ENCODE measurements around the gene ATP4B. TPM values are rescaled to one million over a fixed set of nuclear protein-coding genes. Genes with fewer than 3 reads are reported as not detected.

The ATP4B gene
- total RNA-seq, 2 experiments from 2014 or later, result not detected

DNA sequence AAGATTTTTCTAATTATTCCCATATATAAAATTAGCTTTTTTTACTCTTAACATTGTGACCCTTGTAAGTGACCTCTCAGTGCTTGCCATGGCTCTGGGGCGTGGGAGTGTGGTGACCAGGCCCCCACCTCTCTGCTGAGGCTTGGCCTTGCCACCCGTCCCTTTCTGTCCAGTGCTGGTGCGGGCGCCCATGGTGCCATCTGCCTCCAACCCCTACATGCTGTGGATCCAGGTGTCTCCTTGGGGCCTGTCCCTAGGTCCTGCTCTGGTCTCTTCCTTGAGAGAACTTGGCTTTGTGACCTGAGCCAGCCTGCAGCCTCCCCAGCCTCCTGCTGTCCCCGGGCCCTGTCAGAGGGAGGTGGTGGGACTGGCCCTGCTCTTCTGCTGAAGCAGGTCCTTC lies 46.0 kb downstream of the ATP4B start:
- ChIA-PET CTCF (no interaction called here), POLR2A (no interaction called here)

DNA sequence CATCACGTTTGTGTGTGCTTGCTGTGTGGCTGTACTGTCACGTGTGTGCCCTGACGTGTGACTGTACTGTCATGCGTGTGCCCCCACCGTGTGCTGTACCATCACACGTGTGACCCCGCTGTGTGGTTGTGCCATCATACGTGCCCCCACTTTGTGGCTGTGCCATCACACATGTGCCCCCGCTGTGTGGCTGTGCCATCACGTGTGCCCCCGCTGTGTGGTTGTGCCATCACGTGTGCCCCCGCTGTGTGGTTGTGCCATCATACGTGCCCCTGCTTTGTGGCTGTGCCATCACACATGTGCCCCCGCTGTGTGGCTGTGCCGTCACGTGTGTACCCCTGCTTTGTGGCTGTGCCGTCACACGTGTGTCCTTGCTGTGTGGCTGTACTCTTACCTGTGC lies 47.7 kb downstream of the ATP4B start:
- ChIA-PET POLR2A (no interaction called here), CTCF (no interaction called here)

- ChIA-PET POLR2A (no interaction called here), CTCF (no interaction called here)
Measured at GRCh38 chr13:113609616-113610015, 48.4 kb downstream of the ATP4B start.

DNA sequence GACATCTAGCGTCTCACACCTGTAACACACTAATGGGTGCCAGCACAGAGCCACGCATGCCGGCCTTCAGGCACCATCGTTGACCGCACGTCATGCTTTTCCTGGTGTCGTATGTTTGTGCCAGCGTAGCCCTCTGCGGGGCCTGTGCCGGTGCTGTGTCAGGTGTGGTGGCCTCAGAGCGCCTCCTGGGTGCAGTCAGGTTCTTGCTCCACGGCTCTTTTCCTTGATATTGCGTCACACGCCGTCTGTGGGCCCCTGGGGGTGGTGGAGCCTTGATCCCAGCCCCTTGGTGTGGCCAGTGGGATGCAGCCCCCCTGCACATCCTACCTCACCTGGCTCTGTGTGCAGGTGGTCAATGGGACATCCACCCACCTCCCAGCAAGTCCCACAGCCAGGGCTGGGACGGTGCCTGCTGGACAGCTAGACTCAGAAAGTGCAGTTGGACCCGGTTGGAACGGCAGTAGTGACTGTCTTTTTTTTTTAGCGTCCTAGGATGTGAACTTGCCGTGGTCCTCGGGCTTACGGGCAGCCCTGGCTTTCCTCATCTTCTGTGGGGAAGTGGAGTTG lies 48.9 kb downstream of the ATP4B start:
- POLR2A ChIA-PET, result no interaction called here

DNA sequence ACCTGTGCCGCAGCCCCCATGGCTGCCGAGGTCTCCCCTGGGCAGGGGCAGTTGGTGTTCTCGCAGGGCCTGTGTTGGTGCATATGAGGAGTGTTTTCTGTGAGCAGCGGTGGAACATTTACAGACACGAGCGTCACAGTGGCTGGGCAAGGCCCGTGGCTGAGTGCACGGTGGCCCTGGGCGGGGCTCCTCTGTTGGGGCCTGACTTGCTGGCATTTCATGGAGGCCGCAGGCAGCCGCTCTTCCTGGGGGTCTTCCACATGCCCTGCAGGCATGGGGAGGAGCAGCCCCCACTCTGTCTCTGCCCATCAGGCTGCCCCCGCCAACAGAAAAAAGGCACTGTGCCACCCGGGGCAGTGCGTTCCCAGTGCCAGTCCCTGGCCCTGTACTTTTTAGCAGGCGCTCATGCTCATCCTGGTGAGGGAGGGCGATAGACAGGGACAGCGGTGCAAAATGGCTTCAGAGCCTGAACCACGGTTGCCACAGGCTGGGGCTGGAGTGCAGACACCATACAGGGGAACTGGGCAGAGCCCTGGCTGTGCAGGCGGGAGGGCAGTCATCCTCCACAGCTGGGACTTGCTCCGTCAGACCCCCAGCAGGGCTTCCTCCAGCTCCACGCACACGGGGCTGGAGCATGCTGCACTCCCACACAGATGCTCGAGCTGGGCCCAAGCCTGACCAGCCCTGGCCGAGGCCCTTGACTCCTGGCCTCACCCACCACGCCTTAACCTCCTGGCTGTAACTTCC lies 49.9 kb downstream of the ATP4B start:
- ChIA-PET CTCF (no interaction called here), POLR2A (no interaction called here)

More for the DNA sequence above, 48.9 kb downstream of the ATP4B start:
- CTCF ChIA-PET, result no interaction called here

DNA sequence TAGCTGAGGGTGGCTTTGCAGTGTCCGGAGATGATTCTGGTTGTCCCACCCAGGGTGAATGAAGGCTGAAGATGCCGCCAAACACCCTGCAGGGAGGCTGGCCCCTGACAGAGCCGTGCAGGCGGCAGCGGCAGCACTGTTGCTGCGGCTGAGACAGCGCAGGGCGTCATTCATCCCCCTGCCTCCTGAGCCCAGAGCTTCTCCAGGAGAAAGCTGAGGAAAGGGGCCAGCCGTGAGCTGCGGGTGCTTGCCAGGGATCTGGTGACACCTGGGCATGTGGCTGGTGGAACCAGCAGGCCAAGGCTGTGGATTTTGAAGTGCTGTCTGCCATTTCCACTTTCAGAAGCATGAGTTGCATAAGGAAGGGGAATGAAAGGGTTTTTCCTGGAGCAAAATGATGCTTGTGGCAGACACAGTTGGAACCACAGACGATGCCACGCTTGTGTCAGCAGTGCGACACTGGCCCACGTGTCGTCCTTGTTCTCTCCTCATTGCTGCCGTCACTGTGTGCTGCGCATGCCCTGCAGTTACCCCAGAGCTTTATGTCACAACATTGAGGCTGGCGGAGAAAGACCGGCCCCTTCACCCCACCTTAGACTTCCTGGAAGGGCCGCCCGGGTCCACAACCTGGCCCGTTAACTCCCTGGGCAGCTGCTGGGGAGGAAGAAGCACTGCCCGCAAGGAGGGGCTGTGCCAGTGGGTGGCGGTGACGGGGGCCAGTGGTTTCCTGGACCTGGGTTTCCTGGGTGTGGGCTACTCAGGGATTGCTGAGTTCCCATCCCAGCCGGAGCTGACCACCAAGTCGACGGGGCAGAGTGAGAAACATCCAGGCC lies 50.7 kb downstream of the ATP4B start:
- ChIA-PET CTCF (no interaction called here), POLR2A (no interaction called here)

GRCh38 chr13:113605866-113606438 lies 52.0 kb downstream of the ATP4B start:
- ChIA-PET CTCF (no interaction called here), POLR2A (no interaction called here)

DNA sequence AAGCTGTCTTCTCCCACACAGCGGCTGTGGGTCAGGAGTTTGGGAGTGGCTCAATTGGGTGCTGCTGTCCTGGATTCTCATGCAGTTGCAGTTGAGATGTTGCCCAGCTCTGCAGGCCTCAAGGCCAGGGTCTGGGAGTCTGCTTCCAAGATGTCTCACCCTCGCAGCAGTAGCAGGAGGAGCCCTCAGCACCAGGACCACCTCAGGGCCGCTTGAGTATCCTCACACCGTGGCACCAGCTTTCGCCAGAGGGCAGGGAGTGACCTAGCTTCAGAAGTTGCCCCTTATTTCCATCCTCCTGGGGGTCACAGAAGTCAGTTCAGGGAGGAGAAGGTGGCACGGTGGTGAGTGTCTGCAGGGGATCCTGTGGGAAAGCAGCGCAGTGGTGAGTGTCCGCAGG lies 52.5 kb downstream of the ATP4B start:
- POLR2A ChIA-PET, result no interaction called here
- CTCF ChIA-PET, result no interaction called here

- CTCF ChIA-PET, result no interaction called here
- POLR2A ChIA-PET, result interaction anchor here (0.7 kb wide), 1 partner anchor 733 kb away, joined by 6 read pairs; no protein-coding TSS in a partner anchor
Measured at GRCh38 chr13:113604186-113604585, 53.8 kb downstream of the ATP4B start.

DNA sequence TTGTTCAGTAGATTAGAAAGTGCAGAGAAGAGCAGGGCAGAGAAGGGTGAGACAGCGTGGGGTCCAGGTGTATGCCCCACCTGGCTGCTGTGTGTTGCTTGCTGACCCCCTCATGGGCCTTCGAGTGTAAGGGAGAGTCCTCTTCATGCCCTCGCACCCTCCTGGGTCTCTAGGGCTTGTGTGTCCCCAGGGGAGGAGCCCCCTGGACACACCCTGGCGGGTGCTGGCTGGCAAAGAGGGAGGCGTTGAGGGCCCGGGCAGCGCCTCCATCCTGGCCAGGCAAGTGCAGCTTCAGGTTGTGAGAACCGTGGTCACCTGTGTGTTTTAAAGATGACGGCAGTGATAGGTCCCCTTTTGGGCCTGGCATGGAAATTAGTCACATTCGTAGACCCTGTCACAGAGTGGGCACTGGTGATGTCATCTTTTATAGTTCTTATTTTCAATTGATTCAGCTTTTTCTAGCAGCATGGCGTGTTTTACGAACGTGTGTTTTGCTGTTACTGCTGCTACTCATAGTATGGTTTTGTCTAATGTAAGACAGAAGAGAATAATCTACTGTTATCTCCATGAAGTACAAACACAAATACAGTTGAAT lies 54.8 kb downstream of the ATP4B start:
- ChIA-PET CTCF (no interaction called here), POLR2A (interaction anchor here (0.7 kb wide), 1 partner anchor 734 kb away, joined by 6 read pairs; no protein-coding TSS in a partner anchor)

DNA sequence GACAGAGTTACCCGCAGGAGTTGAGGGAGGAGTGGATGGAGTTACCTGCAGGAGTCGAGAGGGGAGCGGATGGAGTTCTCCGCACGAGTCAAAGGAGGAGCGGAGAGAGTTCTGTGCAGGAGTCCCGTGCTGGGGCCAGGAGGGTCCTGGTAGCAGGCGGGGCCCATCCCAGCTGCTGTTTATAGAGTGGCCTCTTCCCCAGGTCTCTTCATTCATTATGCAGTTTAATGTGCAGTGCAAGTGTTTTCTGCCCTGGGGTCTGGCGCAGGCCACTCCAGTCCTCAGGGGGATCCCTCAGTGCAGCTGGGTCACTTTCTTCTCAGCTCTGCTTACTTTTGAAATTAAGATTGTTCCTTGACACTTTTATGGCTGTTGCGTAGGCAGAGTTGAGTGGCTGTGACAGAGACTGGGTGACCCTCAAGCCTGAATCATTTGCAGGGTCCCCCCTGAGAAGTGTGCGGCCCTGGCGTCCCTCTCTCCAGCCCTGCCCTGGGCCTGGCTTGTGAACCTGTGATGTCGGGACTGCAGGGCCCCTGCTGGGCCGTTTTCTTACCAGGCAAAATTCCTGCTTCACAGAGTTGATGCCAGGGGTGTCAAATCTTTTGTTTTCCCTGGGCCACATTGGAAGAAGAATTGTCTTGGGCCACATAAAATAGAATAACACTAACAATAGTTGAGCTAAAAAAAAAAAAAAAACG lies 55.6 kb downstream of the ATP4B start:
- CTCF ChIA-PET, result no interaction called here

GRCh38 chr13:113601166-113602070 lies 56.6 kb downstream of the ATP4B start:
- ChIA-PET CTCF (no interaction called here), POLR2A (no interaction called here)

More for the DNA sequence above, 55.6 kb downstream of the ATP4B start:
- POLR2A ChIA-PET, result no interaction called here

DNA sequence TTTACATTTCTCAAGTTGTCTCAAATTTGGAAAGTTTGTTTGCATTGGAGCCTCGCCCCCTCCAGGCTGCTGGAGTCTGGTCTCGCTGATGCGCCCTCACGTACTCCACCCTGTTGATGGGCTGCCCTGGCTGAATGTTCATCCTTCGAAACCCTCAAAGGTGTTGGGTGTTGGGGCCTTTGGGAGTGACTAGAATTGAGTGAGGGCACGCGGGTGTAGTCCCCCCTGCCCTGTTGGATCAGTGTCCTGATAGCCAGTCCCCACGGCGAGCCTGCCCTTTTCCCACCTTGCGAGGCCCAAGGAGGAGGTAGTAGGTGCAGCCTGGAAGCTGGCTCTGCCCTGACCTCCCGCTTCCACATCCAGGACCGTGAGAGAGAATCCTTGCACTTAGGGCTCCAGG lies 58.6 kb downstream of the ATP4B start:
- ChIA-PET CTCF (no interaction called here), POLR2A (no interaction called here)

Other genes starting within 250 kb of the ATP4B start
- under 1 TPM; 0.57 to 0.65 TPM for gene ADPRHL1, start 204.7 kb downstream of the ATP4B start, total RNA-seq
- gene DCUN1D2, start 167.5 kb downstream of the ATP4B start, total RNA-seq, result 10 to 100 TPM; 13.5 to 17.3 TPM
- 100 to 1,000 TPM; 200 to 206 TPM for gene TFDP1, start 73.4 kb downstream of the ATP4B start, total RNA-seq
- gene GRK1, start 9.0 kb upstream of the ATP4B start, total RNA-seq, result under 1 TPM in 1 of 2 experiments, not detected in 1; 0.19 TPM
- under 1 TPM; 0.73 to 0.80 TPM for gene TMEM255B, start 101.0 kb upstream of the ATP4B start, total RNA-seq
- gene GAS6, start 205.9 kb upstream of the ATP4B start, total RNA-seq, result under 1 TPM in 1 of 2 experiments, not detected in 1; 0.17 TPM